HepG2 (cell line): ENCODE measurements around the gene PDP2. TPM values are rescaled to one million over a fixed set of nuclear protein-coding genes. Genes with fewer than 3 reads are reported as not detected.
A peak's percentile ranks its signal among the peaks of the same experiment; 100 is the strongest.

Experiments
- ARHGAP35 ChIP-seq: sonication (generic); formaldehyde crosslinking; IDR thresholded peaks from 2 replicates; pipeline ENCODE4 v1.9.0; 2022; ENCODE audit warnings: mild to moderate bottlenecking, inconsistent platforms, moderate library complexity, missing genetic modification reagents, borderline replicate concordance
- BCL3 ChIP-seq: sonication (generic); formaldehyde crosslinking; IDR thresholded peaks from 2 replicates; pipeline ENCODE4 v1.5.1; 2020; ENCODE audit warnings: mild to moderate bottlenecking, missing genetic modification reagents, moderate library complexity
- CENPBD1 ChIP-seq: sonication (generic); formaldehyde crosslinking; IDR thresholded peaks from 2 replicates; pipeline ENCODE4 v1.8.0; 2022; ENCODE audit warnings: missing genetic modification reagents, low read depth, mild to moderate bottlenecking, borderline replicate concordance
- CREB3 ChIP-seq: sonication (generic); formaldehyde crosslinking; IDR thresholded peaks from 2 replicates; pipeline ENCODE4 v1.5.0; 2020; ENCODE audit warnings: missing genetic modification reagents
- EEA1 ChIP-seq: sonication (generic); formaldehyde crosslinking; IDR thresholded peaks from 2 replicates; pipeline ENCODE4 v1.5.1; 2020; ENCODE audit warnings: mild to moderate bottlenecking, missing genetic modification reagents, borderline replicate concordance
- FIP1L1 ChIP-seq: fragments of 200-400 bp; formaldehyde crosslinking; IDR thresholded peaks from 2 replicates; pipeline ENCODE4 v1.6.1; 2018; ENCODE audit warnings: low read depth, mild to moderate bottlenecking, low read length, moderate library complexity, borderline replicate concordance; ENCODE audit not compliant: insufficient read depth
- ISL2 ChIP-seq: sonication (generic); formaldehyde crosslinking; IDR thresholded peaks from 2 replicates; pipeline ENCODE4 v1.5.0; 2020; ENCODE audit warnings: missing genetic modification reagents
- KDM2A ChIP-seq: sonication (generic); formaldehyde crosslinking; IDR thresholded peaks from 2 replicates; pipeline ENCODE4 v1.4.0; 2020; ENCODE audit warnings: low read depth, missing genetic modification reagents, borderline replicate concordance
- KDM6A ChIP-seq: IDR thresholded peaks from 2 replicates; pipeline ENCODE4 v1.6.1; 2016; ENCODE audit warnings: low read depth
- NR1H2 ChIP-seq: sonication (generic); formaldehyde crosslinking; IDR thresholded peaks from 2 replicates; pipeline ENCODE4 v1.8.1; 2022; ENCODE audit warnings: low read depth, missing genetic modification reagents, borderline replicate concordance
- PAXIP1 ChIP-seq: sonication (generic); formaldehyde crosslinking; conservative IDR thresholded peaks from 2 replicates; pipeline ENCODE4 v1.4.0; 2020; ENCODE audit warnings: mild to moderate bottlenecking, missing genetic modification reagents, moderate library complexity
- PITX1 ChIP-seq: sonication (generic); formaldehyde crosslinking; IDR thresholded peaks from 2 replicates; pipeline ENCODE4 v1.5.1; 2020; ENCODE audit warnings: mild to moderate bottlenecking, missing genetic modification reagents
- PREB ChIP-seq: sonication (generic); formaldehyde crosslinking; IDR thresholded peaks from 2 replicates; pipeline ENCODE4 v1.4.0; 2020; ENCODE audit warnings: missing genetic modification reagents
- SMAD9 ChIP-seq: sonication (generic); formaldehyde crosslinking; IDR thresholded peaks from 2 replicates; pipeline ENCODE4 v1.5.1; 2020; ENCODE audit warnings: mild to moderate bottlenecking, missing genetic modification reagents
- SP5 ChIP-seq: IDR thresholded peaks from 2 replicates; pipeline ENCODE4 v1.6.1; 2016; ENCODE audit warnings: low read depth, borderline replicate concordance
- THAP7 ChIP-seq: sonication (generic); formaldehyde crosslinking; IDR thresholded peaks from 2 replicates; pipeline ENCODE4 v1.8.1; 2023; ENCODE audit warnings: mild to moderate bottlenecking, missing genetic modification reagents
- WIZ ChIP-seq: sonication (generic); formaldehyde crosslinking; IDR thresholded peaks from 2 replicates; pipeline ENCODE4 v1.5.1; 2020; ENCODE audit warnings: mild to moderate bottlenecking, missing genetic modification reagents
- ZNF468 ChIP-seq: sonication (generic); formaldehyde crosslinking; IDR thresholded peaks from 2 replicates; pipeline ENCODE4 v1.8.0; 2022; ENCODE audit warnings: mild to moderate bottlenecking, moderate library complexity, missing genetic modification reagents
- ZNF546 ChIP-seq: sonication (generic); formaldehyde crosslinking; conservative IDR thresholded peaks from 2 replicates; pipeline ENCODE4 v1.8.1; 2023; ENCODE audit warnings: mild to moderate bottlenecking, missing genetic modification reagents
- ZNF629 ChIP-seq: sonication (generic); formaldehyde crosslinking; conservative IDR thresholded peaks from 2 replicates; pipeline ENCODE4 v1.5.0; 2020; ENCODE audit warnings: missing genetic modification reagents
- polyA plus RNA-seq, 8 experiments: library from polyadenylated mRNA; depleted of rRNA in 3 of 8; stranded (reverse) in 7 of 8; unstranded in 1 of 8; fragments of >200 nt; fragmentation: Illumina TruSeq in 4 of 8; extraction: Trizol in 4 of 8; gene quantifications; 2 replicates each; pipeline versions ENCODE4 v1.2.1 to v1.2.3, GENCODE V29; 2011 to 2016; ENCODE audit warnings: low read depth in 4 of 8, missing spikeins in 1 of 8, mixed read lengths in 1 of 8; ENCODE audit not compliant: insufficient read depth in 1 of 8
- total RNA-seq, 5 experiments: library from RNA; depleted of rRNA; stranded (reverse); fragments of >200 nt; fragmentation: Illumina TruSeq; extraction: Trizol; gene quantifications; 2 replicates each; pipeline ENCODE4 v1.2.3, GENCODE V29; 2016; ENCODE audit warnings: low read depth in 1 of 5

Gene PDP2
- total and polyA plus RNA-seq, 2 of the 13 experiments (the other 11 are each of a cell fraction or from before 2014, with no cell fraction given): 12.8 to 15.8 TPM

- TF ChIP-seq BCL3 (CRISPR knock-in tag) (0 out of 2 replicates have a peak, but pooled peaks have one; percentile 25), ISL2 (CRISPR knock-in tag) (peak; percentile 93), FIP1L1 (no peak), PITX1 (peak; percentile 90), SMAD9 (no peak), ZNF468 (no peak), PREB (CRISPR knock-in tag) (no peak), ARHGAP35 (CRISPR knock-in tag) (no peak), WIZ (no peak), CREB3 (no peak), KDM6A (CRISPR knock-in tag) (peak; percentile 98), SP5 (peak; percentile 88), KDM2A (CRISPR knock-in tag) (peak; percentile 61; the same call in 1 of the 2 replicates), NR1H2 (CRISPR knock-in tag) (no peak), ZNF629 (CRISPR knock-in tag) (peak; percentile 26; the same call in 1 of the 2 replicates), PAXIP1 (peak; percentile 98), THAP7 (0 out of 2 replicates have a peak, but pooled peaks have one; percentile 26), EEA1 (0 out of 2 replicates have a peak, but pooled peaks have one; percentile 27), ZNF546 (CRISPR knock-in tag) (no peak; the same call in 1 of the 2 replicates), CENPBD1 (0 out of 2 replicates have a peak, but pooled peaks have one; percentile 5)
Measured at GRCh38 chr16:66904846-66905632, 24.7 kb downstream of the PDP2 start (continued).
